Subcutaneous abdominal adipose tissue (tissue), 5 donors: ENCODE results near the gene ARFGEF3.

Experiments
- H3K27ac ChIP-seq: one replicate; pipeline ENCODE4 v1.7.0; 2013; ENCODE audit warnings: low read depth, mild to moderate bottlenecking, inconsistent platforms, low read length, moderate library complexity
- H3K27me3 ChIP-seq, 5 donors: one replicate each; pipeline ENCODE4 v1.7.0; 2013; ENCODE audit warnings: low read length in 5 of 5, inconsistent platforms in 1 of 5; ENCODE audit not compliant: control insufficient read depth in 5 of 5, insufficient read depth in 4 of 5
- H3K36me3 ChIP-seq, 5 donors: one replicate each; pipeline ENCODE4 v1.7.0; 2013; ENCODE audit warnings: low read length in 5 of 5; ENCODE audit not compliant: control insufficient read depth in 5 of 5, insufficient read depth in 5 of 5
- H3K4me1 ChIP-seq, 5 donors: one replicate each; pipeline ENCODE4 v1.7.0; 2013; ENCODE audit warnings: low read length in 5 of 5, mild to moderate bottlenecking in 3 of 5, moderate library complexity in 1 of 5; ENCODE audit not compliant: control insufficient read depth in 5 of 5, insufficient read depth in 5 of 5
- H3K4me3 ChIP-seq, 5 donors: one replicate each; pipeline ENCODE4 v1.7.0; 2013; ENCODE audit warnings: low read length in 5 of 5, low read depth in 1 of 5
- H3K9ac ChIP-seq, 5 donors: one replicate each; pipeline ENCODE4 v1.7.0; 2013; ENCODE audit warnings: low read length in 5 of 5, mild to moderate bottlenecking in 4 of 5, moderate library complexity in 3 of 5
- H3K9me3 ChIP-seq, 5 donors: one replicate each; pipeline ENCODE4 v1.7.0; 2013; ENCODE audit warnings: low read length in 5 of 5; ENCODE audit not compliant: control insufficient read depth in 5 of 5
- donor health status: healthy.
- donor health status: healthy.
- donor health status: healthy.
- donor health status: healthy.
- donor health status: healthy.

ARFGEF3 gene

DNA sequence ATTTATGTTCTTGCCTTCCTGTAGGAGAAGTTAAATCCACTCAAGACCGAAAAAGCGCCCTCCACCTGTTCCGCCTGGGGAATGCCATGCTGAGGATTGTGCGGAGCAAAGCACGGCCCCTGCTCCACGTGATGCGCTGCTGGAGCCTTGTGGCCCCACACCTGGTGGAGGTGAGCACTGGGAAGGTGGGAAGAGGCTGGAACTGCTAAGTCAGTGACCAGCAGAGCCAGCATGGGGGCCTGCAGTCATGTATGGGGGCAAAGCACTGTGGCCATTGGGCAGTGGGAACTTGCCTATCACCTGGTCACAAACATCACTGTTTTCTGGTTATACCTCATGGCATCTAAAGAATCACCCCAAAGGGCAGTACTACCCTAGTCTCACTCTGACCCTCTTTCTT lies 135.0 kb downstream of the ARFGEF3 start:
- Histone ChIP-seq H3K36me3 (peaks cover 0 to 9% (median 0%) of the 10 kb centered on the region in 5 donors), H3K4me3 (no peak overlapping the region), H3K4me1 (no peaks in the 10 kb centered on the region), H3K27me3 (peaks cover 0 to 4% (median 0%) of the 10 kb centered on the region in 5 donors), H3K9ac (no peak overlapping the region), H3K27ac (no peak overlapping the region), H3K9me3 (no peaks in the 10 kb centered on the region)

DNA sequence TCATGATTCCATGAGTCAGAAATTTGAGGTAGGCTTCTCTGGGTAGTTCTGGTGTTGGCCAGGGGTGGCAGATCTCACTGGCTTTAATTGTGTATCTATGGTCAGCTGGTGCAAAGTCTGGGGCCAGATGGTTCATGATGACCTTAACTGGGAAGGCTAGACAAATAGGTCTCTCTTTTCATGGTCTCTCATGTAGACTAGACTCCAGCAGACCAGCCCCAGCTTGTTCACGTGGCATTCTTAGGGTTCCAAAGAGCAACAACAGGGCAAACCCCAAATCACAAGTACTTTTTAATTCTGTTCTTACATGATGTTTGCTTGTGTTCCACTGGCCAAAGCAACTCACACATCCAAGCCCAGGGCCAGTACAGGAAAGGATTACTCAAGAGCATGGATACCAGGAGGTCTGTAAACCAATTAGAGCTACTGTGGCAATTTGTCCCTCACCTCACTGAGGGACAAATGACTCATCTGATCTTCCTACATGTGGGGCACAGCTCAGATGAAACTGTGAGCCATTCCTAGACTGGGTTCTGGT lies 136.1 kb downstream of the ARFGEF3 start:
- H3K9ac ChIP-seq: no peak overlapping the region

DNA sequence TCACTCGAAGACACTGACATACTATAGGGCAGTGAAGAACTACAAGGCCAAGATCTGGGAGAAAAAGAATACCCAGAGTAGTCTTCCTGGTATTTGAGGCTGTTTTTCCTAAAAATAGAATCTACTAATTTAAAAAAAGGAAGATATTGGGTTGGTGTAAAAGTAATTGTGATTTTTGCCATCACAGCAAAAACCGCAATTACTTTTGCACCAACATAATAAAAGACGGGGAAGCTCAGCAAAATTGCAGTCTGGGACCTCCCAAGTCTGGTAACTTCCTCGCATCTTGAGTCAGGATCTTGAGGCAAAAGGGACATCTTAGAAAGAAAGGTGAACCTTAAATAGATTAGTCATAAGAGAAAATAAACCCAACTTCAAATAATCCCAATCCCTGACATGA lies 138.7 kb downstream of the ARFGEF3 start:
- Histone ChIP-seq H3K4me1 (no peaks in the 10 kb centered on the region), H3K27ac (no peak overlapping the region), H3K27me3 (peaks cover 0 to 4% (median 0%) of the 10 kb centered on the region in 5 donors), H3K9ac (no peak overlapping the region), H3K4me3 (no peak overlapping the region), H3K9me3 (no peaks in the 10 kb centered on the region), H3K36me3 (peaks cover 0 to 9% (median 0%) of the 10 kb centered on the region in 5 donors)

More for the DNA sequence above, 136.1 kb downstream of the ARFGEF3 start:
- Histone ChIP-seq H3K36me3 (peaks cover 0 to 9% (median 0%) of the 10 kb centered on the region in 5 donors), H3K27me3 (peaks cover 0 to 4% (median 0%) of the 10 kb centered on the region in 5 donors), H3K9me3 (no peaks in the 10 kb centered on the region), H3K4me3 (no peak overlapping the region), H3K4me1 (no peaks in the 10 kb centered on the region), H3K27ac (no peak overlapping the region)

DNA sequence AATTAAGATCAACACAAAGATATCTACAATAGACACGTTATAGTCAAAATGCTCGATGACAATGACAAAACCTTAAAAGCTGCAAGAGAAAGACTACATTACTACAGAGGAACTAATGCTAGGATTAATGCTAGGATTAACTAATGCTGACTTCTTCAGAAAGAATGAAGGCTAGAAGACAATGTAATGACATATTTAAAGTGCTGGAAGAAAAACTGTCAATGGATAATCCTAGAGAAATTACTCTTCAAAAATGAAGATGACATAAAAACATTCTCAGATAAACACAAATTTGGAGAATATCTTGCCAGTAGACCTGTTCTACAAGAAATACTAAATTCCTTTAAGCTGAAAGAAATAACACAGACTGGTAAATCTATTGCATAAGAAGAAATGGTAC lies 140.8 kb downstream of the ARFGEF3 start:
- no peaks in the 10 kb centered on the region for H3K9me3 ChIP-seq
- no peaks in the 10 kb centered on the region for H3K4me1 ChIP-seq
- H3K36me3 ChIP-seq: peaks cover 0 to 3% (median 0%) of the 10 kb centered on the region in 5 donors
- no peak overlapping the region for H3K27ac ChIP-seq
- peaks cover 0 to 4% (median 0%) of the 10 kb centered on the region in 5 donors for H3K27me3 ChIP-seq
- H3K9ac ChIP-seq: no peak overlapping the region
- H3K4me3 ChIP-seq: no peak overlapping the region

DNA sequence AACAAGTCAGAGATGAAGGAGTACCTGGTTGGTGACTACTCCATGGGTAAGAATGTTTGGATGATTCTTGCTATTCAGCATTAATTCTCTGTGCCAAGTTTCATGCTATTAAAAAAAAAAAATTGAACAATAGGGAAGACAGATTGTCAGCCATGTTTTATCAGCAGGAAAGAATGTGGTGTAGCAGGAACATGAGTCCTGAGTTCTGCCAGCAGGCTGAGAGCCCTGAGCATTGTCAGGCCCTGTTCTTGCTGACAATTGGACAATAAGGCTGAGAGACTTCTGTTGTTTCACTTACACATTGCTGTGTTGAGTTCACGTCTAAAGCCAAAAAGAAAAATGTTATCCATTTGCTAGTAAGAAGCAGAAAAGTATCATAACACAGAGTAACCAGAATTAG lies 145.6 kb downstream of the ARFGEF3 start:
- Histone ChIP-seq H3K36me3 (no peaks in the 10 kb centered on the region), H3K27ac (no peak overlapping the region), H3K4me1 (peaks cover 0 to 10% (median 0%) of the 10 kb centered on the region in 5 donors), H3K4me3 (no peak overlapping the region), H3K9ac (no peak overlapping the region), H3K27me3 (no peaks in the 10 kb centered on the region), H3K9me3 (no peaks in the 10 kb centered on the region)

DNA sequence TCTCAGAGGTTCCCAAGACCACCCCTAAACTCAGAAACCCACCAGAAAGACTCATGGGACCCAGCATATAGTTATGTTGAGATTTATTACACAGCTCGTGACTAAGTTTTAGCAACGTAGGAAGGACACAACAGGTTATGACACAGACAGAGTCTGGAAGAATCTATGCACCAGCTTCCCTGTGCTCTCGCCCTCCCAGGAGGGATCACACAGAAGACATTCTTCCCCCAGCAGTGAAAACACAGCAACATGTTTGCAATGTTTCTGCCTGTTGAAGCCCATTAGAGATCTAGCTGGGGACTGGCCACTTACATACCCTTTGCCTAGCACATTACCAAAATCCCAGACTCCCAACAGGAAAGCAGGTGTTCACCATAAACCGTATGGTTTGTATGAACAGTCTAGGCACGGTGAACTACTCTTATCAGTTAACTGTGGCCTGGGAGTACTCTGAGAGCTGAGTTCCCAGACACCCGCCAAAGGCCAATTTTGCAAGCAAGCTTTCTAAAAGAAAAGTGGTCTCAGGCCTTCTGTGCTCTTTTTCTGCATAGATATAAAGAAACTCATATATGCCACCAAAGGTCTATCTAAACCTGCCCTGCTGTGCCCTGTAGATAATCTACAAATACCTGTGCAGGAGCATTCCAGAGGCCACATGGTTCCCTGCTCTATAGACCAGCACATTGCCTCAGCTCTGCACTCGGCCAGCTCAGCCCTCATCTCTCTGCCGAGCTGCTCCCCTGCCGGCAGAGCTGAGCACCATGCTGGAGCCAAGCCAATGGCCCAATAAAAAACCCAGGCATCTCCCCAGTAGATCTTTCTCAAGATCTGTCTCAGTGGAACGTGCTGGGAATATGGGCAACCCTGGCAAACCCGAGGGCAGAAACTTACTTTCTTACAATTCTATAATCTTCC lies 146.3 kb downstream of the ARFGEF3 start:
- H3K4me3 ChIP-seq: no peak overlapping the region
- H3K27me3 ChIP-seq: no peaks in the 10 kb centered on the region
- H3K9me3 ChIP-seq: no peaks in the 10 kb centered on the region
- no peak overlapping the region for H3K27ac ChIP-seq
- H3K4me1 ChIP-seq: peaks cover 0 to 10% (median 0%) of the 10 kb centered on the region in 5 donors
- H3K36me3 ChIP-seq: no peaks in the 10 kb centered on the region
- H3K9ac ChIP-seq: no peak overlapping the region

DNA sequence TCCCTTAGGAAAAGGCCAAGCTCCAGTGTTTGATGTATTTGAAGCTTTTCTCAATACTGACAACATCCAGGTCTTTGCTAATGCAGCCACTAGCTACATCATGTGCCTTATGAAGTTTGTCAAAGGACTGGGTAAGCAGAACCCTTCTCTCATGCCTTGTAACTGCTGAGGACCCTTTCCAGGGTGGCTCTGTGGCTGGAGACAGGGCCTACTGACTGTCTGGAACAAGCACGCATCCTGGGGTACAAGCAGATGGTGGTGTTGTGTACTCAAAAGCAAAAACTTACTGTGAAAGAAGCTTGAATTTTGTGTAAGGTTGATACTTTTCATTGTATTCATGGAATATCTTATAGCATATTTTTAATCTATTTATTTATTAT lies 147.0 kb downstream of the ARFGEF3 start:
- Histone ChIP-seq H3K4me1 (peaks cover 0 to 10% (median 0%) of the 10 kb centered on the region in 5 donors), H3K9me3 (no peaks in the 10 kb centered on the region), H3K36me3 (no peaks in the 10 kb centered on the region), H3K9ac (no peak overlapping the region), H3K27me3 (no peaks in the 10 kb centered on the region), H3K27ac (no peak overlapping the region), H3K4me3 (no peak overlapping the region)

DNA sequence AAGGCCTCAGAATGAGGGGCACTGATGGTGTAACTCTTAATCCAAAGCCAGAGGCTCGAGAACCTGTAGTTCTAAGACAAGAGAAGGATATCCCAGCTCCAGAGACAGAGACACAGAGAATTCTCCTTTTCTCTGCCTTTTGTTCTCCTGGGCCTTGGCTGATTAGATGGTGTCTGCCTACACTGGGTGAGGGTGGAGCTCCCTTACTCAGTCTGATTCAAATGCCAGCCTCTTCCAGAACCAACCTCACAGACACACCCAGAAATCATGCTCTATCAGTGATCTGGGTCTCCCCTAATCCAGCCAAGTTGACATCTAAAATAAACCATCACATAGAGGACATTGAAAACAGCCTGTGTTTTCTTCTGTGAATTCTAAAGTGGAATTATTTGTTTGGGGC lies 148.0 kb downstream of the ARFGEF3 start:
- Histone ChIP-seq H3K4me1 (peaks cover 0 to 10% (median 0%) of the 10 kb centered on the region in 5 donors), H3K9me3 (no peaks in the 10 kb centered on the region), H3K4me3 (no peak overlapping the region), H3K36me3 (no peaks in the 10 kb centered on the region), H3K27ac (no peak overlapping the region), H3K9ac (no peak overlapping the region), H3K27me3 (no peaks in the 10 kb centered on the region)

DNA sequence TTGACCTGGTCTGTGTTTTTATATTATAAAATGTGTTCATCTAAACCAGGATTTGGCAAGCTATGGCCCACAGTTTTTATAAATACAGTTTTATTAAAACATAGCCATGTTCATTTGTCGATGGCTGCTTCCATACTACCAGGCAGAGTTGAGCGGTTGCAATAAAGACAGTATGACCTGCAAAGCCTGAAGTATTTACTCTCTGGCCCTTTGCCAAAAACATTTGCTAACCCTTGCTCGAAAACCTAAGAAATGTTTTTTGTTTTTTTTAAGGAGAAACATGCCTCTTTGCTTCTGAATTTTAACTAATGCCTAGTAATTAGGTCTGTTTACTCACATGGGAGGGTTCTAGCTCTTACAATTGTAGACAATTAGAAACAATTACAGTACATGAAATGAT lies 148.6 kb downstream of the ARFGEF3 start:
- H3K9ac ChIP-seq: no peak overlapping the region
- H3K27me3 ChIP-seq: no peaks in the 10 kb centered on the region
- no peaks in the 10 kb centered on the region for H3K36me3 ChIP-seq
- no peaks in the 10 kb centered on the region for H3K9me3 ChIP-seq
- no peak overlapping the region for H3K27ac ChIP-seq
- H3K4me3 ChIP-seq: no peak overlapping the region
- H3K4me1 ChIP-seq: peaks cover 0 to 10% (median 0%) of the 10 kb centered on the region in 5 donors

DNA sequence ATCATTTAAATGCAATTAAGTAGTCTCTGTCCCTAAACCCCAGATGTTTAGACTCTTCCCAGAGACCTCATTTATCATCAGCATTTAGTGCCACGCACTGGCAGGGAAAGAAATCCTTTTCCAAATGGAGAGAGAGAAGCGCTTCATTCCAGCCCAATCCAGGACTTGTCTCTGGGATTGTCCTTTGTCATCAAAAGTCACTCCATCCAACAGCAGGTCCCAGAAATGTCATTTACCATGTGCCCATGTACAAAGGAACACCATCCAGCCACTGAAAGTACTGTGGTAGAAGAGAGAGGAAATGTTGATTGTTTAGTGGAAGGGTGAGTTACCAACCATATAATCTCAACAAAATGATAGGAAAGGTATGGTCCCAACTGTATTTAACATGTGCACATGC lies 149.1 kb downstream of the ARFGEF3 start:
- no peak overlapping the region for H3K9ac ChIP-seq
- no peaks in the 10 kb centered on the region for H3K9me3 ChIP-seq
- no peaks in the 10 kb centered on the region for H3K27me3 ChIP-seq
- no peak overlapping the region for H3K4me3 ChIP-seq
- H3K36me3 ChIP-seq: no peaks in the 10 kb centered on the region
- H3K27ac ChIP-seq: no peak overlapping the region
- H3K4me1 ChIP-seq: peaks cover 0 to 10% (median 0%) of the 10 kb centered on the region in 5 donors
